ENCODE results near the gene SMU1.

GRCh38 chr9:33124751-33125381 lies 48.4 kb upstream of the SMU1 start:
- TF ChIP-seq EZH2 (IDR thresholded peaks at IDR 0.05): no peak
- no peak for TF ChIP-seq CEBPB (IDR thresholded peaks at IDR 0.05; ENCODE audit: low read depth)
- TF ChIP-seq MAX (IDR thresholded peaks at IDR 0.05): no peak
- peak in 1 of 3 experiments; percentile 21; a peak in 1 of 6 replicates for TF ChIP-seq CTCF (IDR thresholded peaks at IDR 0.05 in 2 of 3, conservative IDR thresholded peaks at IDR 0.05 in 1 of 3; ENCODE audit: borderline replicate concordance in 1 of 3, insufficient read depth in 1 of 3, low read depth in 2 of 3, low read length in 2 of 3)
- TF ChIP-seq REST (IDR thresholded peaks at IDR 0.05; ENCODE audit: low read depth): no peak
- TF ChIP-seq POLR2A (IDR thresholded peaks at IDR 0.05; ENCODE audit: borderline replicate concordance, extremely low read depth, insufficient read depth, insufficient read length): no peak
- no peak for TF ChIP-seq POLR2AphosphoS5 (IDR thresholded peaks at IDR 0.05; ENCODE audit: low read depth, low read length)

Data from HCT116 (cell line).